GM12872 (cell line): Measurements from ENCODE around the gene TAAR1.

ENCODE experiments used
- TF ChIP-seq, protein P1 (sequence below): IDR thresholded peaks from 3 replicates; pipeline ENCODE4 v1.5.1; 2011; ENCODE audit warnings: low read depth, mild to moderate bottlenecking, low read length, moderate library complexity; ENCODE audit not compliant: insufficient read depth

Gene TAAR1, protein sequence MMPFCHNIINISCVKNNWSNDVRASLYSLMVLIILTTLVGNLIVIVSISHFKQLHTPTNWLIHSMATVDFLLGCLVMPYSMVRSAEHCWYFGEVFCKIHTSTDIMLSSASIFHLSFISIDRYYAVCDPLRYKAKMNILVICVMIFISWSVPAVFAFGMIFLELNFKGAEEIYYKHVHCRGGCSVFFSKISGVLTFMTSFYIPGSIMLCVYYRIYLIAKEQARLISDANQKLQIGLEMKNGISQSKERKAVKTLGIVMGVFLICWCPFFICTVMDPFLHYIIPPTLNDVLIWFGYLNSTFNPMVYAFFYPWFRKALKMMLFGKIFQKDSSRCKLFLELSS

DNA sequence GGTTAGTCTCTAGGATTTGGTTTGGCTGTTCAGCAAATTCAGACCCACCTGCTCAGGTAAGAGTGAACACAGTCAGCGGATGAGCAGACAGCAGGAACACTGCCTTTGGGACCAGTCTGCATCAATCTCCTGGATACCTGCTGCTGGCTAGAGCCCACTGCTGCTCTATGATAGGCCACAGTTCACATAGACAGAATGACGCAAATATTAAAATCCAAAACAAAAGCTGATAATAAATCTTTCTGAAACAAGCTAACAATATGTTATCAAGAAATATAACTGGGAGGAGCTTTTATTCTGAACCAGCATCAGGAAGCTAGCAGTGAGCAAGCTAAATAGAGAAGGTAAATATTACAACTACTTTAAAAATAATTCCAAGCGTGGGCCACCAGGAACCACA is at the start of gene TAAR1:
Gene TAAR1, minus strand, starts transcription at position 101 of the 400 bp plus-strand sequence. CDS start 13,179 bp downstream, outside the sequence.
- TF ChIP-seq, protein P1, sequence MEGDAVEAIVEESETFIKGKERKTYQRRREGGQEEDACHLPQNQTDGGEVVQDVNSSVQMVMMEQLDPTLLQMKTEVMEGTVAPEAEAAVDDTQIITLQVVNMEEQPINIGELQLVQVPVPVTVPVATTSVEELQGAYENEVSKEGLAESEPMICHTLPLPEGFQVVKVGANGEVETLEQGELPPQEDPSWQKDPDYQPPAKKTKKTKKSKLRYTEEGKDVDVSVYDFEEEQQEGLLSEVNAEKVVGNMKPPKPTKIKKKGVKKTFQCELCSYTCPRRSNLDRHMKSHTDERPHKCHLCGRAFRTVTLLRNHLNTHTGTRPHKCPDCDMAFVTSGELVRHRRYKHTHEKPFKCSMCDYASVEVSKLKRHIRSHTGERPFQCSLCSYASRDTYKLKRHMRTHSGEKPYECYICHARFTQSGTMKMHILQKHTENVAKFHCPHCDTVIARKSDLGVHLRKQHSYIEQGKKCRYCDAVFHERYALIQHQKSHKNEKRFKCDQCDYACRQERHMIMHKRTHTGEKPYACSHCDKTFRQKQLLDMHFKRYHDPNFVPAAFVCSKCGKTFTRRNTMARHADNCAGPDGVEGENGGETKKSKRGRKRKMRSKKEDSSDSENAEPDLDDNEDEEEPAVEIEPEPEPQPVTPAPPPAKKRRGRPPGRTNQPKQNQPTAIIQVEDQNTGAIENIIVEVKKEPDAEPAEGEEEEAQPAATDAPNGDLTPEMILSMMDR, result no peak

DNA sequence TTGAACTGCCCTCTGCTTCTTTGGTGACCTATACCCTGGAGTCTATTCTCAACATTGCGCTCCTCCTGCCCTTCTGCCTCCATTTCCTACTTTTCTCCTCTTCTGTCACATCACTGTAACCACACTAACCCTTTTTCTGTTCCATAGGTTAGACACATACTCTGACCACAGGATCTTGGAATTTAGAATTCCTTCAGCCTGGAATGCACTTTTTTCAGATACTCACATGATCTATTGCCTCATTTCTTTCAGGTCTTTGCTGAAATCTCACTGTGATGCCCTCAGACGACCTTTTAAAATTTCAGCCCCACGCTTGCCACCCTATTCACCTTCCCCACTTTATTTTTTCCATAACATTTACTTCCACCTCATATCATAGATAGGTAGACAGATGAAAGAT is 49.8 kb upstream of the TAAR1 start:
- TF ChIP-seq, protein P1, result no peak

DNA sequence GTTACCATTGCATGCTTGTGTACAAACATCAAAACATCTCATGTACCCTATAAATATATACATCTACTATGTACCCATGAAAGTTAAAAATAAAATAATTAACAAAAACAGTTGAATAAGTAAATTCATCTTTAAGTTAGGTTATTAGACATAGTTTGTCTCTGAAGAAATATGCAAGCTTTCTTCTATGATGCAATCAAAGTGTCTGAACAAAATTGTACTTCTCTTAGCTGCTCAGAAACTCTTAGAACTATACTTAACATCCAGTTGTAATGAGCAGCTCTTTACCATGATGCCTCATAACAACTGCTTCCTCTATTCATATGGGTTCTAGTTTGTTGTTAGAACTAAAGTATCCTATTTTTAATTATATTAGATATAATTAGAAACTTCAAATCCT is 49.0 kb upstream of the TAAR1 start:
- TF ChIP-seq, protein P1, result no peak

DNA sequence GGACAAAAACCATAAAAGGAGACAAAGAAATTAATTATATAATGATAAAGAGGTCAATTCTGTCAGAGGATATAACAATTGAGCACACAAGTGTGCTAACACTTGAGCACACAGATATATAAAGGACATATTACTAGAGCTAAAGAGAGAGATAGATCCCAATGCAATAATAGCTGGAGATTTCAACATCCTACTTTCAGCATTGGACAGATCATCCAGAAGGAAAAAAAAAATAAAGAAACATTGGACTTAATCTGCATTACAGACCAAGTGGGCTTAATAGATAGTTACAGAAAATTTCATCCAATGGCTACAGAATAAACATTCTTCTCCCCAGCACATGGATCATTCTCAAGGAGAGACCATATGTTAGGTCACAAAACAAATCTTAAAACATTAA is 45.0 kb upstream of the TAAR1 start:
- TF ChIP-seq, protein P1, result no peak

DNA sequence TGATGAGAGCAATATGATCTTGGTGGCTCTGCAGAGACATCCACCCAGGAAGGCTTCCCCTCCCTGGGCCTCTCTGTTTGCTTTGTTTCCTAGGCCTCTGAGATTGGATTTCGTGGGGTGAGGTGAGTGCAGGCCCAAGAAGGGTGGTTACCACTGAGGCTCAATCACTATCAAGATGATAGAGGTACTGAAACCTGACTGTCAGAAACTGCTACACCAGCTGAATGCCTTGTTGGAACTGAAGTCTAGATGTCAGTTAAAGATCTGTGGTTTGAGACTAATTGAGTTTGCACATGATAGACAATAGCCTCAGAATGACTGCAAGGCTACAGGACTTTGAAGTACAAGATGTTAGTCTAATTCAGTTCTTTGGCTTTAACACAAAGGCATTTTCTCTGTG is 39.6 kb upstream of the TAAR1 start:
- TF ChIP-seq, protein P1, result no peak

DNA sequence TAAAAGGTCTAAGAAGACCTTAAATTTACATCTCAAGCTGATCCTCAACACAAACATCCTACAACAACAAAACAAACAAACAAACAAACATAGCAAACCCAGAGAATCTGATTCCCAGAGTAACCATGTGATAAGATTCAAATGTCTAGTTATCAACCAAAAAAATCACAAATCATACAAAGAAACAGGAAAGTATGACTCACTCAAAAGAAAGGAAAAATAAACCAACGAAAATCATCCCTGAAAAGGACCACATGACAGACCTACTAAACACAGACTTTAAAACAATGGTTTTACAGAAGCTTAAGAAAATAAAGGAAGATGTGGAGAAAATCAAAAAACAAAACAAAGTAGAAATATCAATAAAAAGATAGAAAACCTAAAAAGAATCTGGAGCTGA is 36.8 kb upstream of the TAAR1 start:
- TF ChIP-seq, protein P1, result no peak

DNA sequence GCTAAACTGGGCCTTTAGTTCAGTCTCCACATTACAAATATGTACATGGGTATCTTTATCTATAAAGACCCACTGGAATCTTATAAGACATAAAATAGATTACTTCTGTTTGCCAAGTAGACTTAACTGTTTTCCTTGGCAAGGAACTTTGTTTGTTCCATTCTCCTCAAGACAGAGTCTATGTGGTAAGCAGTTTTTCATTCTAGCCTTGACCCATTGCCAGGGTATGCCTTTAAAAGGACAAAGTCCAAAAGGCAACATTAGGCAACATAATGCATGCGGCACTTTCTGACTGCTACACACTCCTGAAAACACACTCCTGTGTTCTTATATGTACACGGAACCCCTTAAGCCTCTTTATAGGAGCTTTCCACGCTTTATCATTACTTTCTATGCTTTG is 34.5 kb upstream of the TAAR1 start:
- TF ChIP-seq, protein P1, result no peak
